ENCODE data around the gene MCC. TPM values are rescaled to one million over a fixed set of nuclear protein-coding genes. Genes with fewer than 3 reads are reported as not detected.

The MCC gene
- total RNA-seq, 1 donor from 2014 or later = 26.9 TPM

DNA sequence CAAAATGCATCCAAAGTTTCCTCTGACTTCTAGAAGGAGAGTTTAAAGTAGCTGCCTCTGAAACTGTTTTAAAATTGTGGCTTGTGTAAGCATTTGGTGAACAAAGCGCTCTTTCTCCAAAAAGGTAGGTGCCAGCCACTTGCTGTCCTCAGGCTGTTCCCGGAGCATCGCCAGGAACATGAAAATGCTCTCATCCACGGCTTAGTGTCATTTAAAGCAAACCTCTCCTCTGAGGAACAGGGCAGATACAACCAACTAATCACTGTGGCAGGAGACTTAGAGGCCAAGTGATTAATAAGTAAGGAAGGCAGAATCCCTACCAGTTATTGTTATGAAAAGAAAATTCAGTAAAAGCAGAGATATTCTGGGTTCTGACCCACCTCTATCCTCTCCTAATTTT, 346.1 kb downstream of the MCC start:
- no peak overlapping the region for H2AFZ ChIP-seq (ENCODE audit: low read depth, low read length)
- H3K9ac ChIP-seq (ENCODE audit: low read length) = no peak overlapping the region
- no peak overlapping the region for H3K4me2 ChIP-seq (ENCODE audit: low read length)
- H3K4me1 Mint-ChIP-seq (ENCODE audit: low read depth, unreplicated experiment) = peaks cover 28% of the 10 kb centered on the region
- no peak overlapping the region for H3K27ac Mint-ChIP-seq (ENCODE audit: unreplicated experiment)
- peaks cover 15% of the 10 kb centered on the region for H4K20me1 ChIP-seq (ENCODE audit: insufficient read depth, low read length)
- no peak overlapping the region for H3K4me3 Mint-ChIP-seq (ENCODE audit: unreplicated experiment)
- no peaks in the 10 kb centered on the region for H3K27me3 ChIP-seq (ENCODE audit: insufficient read depth, low read length)
- no peaks in the 10 kb centered on the region for H3K27me3 Mint-ChIP-seq (ENCODE audit: low read depth, unreplicated experiment)
- no peaks in the 10 kb centered on the region for H3K9me3 Mint-ChIP-seq (ENCODE audit: unreplicated experiment)
- FAIRE-seq (no peak), DNase-seq (ENCODE audit: low read depth) (no peak)
- H3K9me3 ChIP-seq (ENCODE audit: insufficient read depth, low read depth, low read length) = no peaks in the 10 kb centered on the region
- peaks cover 9% of the 10 kb centered on the region for H3K4me1 ChIP-seq (ENCODE audit: insufficient read depth, low read length)
- no peaks in the 10 kb centered on the region for H3K79me2 ChIP-seq (ENCODE audit: insufficient read depth, low read length)
- H3K36me3 ChIP-seq (ENCODE audit: insufficient read depth, low read length) = no peaks in the 10 kb centered on the region
- no peak overlapping the region for H3K4me3 ChIP-seq (ENCODE audit: insufficient read depth, low read depth, low read length)
- peaks cover 12% of the 10 kb centered on the region for H3K36me3 Mint-ChIP-seq (ENCODE audit: low read depth, unreplicated experiment)
- H3K27ac ChIP-seq (ENCODE audit: low read depth, low read length) = no peak overlapping the region
- TF ChIP-seq, protein P1, sequence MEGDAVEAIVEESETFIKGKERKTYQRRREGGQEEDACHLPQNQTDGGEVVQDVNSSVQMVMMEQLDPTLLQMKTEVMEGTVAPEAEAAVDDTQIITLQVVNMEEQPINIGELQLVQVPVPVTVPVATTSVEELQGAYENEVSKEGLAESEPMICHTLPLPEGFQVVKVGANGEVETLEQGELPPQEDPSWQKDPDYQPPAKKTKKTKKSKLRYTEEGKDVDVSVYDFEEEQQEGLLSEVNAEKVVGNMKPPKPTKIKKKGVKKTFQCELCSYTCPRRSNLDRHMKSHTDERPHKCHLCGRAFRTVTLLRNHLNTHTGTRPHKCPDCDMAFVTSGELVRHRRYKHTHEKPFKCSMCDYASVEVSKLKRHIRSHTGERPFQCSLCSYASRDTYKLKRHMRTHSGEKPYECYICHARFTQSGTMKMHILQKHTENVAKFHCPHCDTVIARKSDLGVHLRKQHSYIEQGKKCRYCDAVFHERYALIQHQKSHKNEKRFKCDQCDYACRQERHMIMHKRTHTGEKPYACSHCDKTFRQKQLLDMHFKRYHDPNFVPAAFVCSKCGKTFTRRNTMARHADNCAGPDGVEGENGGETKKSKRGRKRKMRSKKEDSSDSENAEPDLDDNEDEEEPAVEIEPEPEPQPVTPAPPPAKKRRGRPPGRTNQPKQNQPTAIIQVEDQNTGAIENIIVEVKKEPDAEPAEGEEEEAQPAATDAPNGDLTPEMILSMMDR (IDR thresholded peaks at IDR 0.05; ENCODE audit: insufficient read depth, low read depth, low read length) = no peak

DNA sequence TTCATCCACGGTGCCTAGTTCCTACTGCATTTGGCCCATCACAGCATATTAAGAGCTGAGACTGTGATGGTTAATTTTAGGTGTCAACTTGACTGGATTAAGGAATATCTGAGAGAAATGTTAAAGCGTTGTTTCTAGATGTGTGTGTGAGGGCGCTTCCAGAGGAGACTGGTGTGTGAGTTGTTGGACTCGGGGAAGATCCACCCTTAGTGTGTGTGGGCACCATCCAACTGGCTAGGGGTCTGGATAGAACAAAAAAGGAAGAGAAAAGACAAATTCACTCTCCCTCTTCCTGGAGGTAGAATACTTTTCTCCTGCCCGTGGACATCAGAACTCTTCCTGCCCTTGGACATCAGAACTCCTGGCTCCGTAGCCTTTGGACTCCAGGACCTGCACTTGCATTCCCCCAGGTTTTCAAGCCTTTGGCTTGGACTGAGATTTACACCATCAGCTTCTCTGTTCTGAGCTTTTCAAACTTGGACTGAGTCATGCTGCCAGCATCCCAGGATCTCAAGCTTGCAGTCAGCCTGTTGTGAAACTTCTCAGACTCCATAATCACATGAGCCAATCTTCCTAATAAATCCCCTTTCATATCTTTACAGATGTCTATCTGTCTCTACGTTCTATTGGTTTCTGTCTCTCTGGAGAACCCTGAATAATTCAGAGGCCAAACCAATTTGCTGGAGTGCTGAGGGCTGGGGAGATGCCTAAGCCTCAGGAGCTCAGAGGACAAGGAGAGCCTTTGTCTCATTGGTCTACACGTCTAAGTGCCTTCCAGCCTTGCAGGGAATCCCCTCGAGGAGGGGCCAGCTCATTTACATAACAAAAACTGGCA, 347.2 kb downstream of the MCC start:
- DNase-seq (ENCODE audit: low read depth) = peak; percentile 86
- H3K36me3 ChIP-seq (ENCODE audit: insufficient read depth, low read length) = no peaks in the 10 kb centered on the region
- no peak overlapping the region for H2AFZ ChIP-seq (ENCODE audit: low read depth, low read length)

More for the DNA sequence above, 347.2 kb downstream of the MCC start:
- H3K27ac ChIP-seq (ENCODE audit: low read depth, low read length) = no peak overlapping the region
- H3K79me2 ChIP-seq (ENCODE audit: insufficient read depth, low read length) = no peaks in the 10 kb centered on the region
- no peak for TF ChIP-seq EZH2 (IDR thresholded peaks at IDR 0.05; ENCODE audit: insufficient read depth, low read length)
- TF ChIP-seq, protein P1 (IDR thresholded peaks at IDR 0.05; ENCODE audit: insufficient read depth, low read depth, low read length) = no peak
- peaks cover 15% of the 10 kb centered on the region for H4K20me1 ChIP-seq (ENCODE audit: insufficient read depth, low read length)
- no peak overlapping the region for H3K4me3 Mint-ChIP-seq (ENCODE audit: unreplicated experiment)
- no peaks in the 10 kb centered on the region for H3K9me3 ChIP-seq (ENCODE audit: insufficient read depth, low read depth, low read length)
- no peaks in the 10 kb centered on the region for H3K9me3 Mint-ChIP-seq (ENCODE audit: unreplicated experiment)
- peak; percentile 41 for FAIRE-seq
- H3K4me1 Mint-ChIP-seq (ENCODE audit: low read depth, unreplicated experiment) = peaks cover 21% of the 10 kb centered on the region
- H3K36me3 Mint-ChIP-seq (ENCODE audit: low read depth, unreplicated experiment) = peaks cover 12% of the 10 kb centered on the region
- peak overlapping the region; percentile 88 for H3K27ac Mint-ChIP-seq (ENCODE audit: unreplicated experiment)
- H3K4me2 ChIP-seq (ENCODE audit: low read length) = peak overlapping the region; percentile 24
- H3K4me1 ChIP-seq (ENCODE audit: insufficient read depth, low read length) = peaks cover 9% of the 10 kb centered on the region
- no peak overlapping the region for H3K4me3 ChIP-seq (ENCODE audit: insufficient read depth, low read depth, low read length)
- H3K27me3 ChIP-seq (ENCODE audit: insufficient read depth, low read length) = no peaks in the 10 kb centered on the region
- H3K9ac ChIP-seq (ENCODE audit: low read length) = no peak overlapping the region
- no peaks in the 10 kb centered on the region for H3K27me3 Mint-ChIP-seq (ENCODE audit: low read depth, unreplicated experiment)
